Progenitor cell of endocrine pancreas (in vitro differentiated cells): ENCODE results near the gene PYGO1. TPM values are rescaled to one million over a fixed set of nuclear protein-coding genes. Genes with fewer than 3 reads are reported as not detected.
"Not testable (repeated sequence)": the region's sequence is repeated elsewhere in the genome, so short reads cannot be mapped to it uniquely, and the experiment has no call there.

Experiments used
- DNase-seq: peaks from one replicate; pipeline ENCODE4 v3.0.0; 2021; ENCODE audit warnings: low spot score; ENCODE audit not compliant: unreplicated experiment
- H3K27ac Mint-ChIP-seq: 2 replicates; pipeline ENCODE4 v1.8.0; 2021; ENCODE audit warnings: mild to moderate bottlenecking, moderate library complexity, mixed read lengths
- H3K27me3 Mint-ChIP-seq: 2 replicates; pipeline ENCODE4 v1.8.0; 2021; ENCODE audit warnings: mixed read lengths
- H3K36me3 Mint-ChIP-seq: 2 replicates; pipeline ENCODE4 v1.8.0; 2022; ENCODE audit warnings: mixed read lengths; ENCODE audit not compliant: insufficient read depth
- H3K4me1 Mint-ChIP-seq: 2 replicates; pipeline ENCODE4 v1.8.0; 2021; ENCODE audit warnings: low read depth, mixed read lengths
- H3K4me3 Mint-ChIP-seq: 2 replicates; pipeline ENCODE4 v1.8.0; 2021; ENCODE audit warnings: low read depth, mild to moderate bottlenecking, moderate library complexity, mixed read lengths
- H3K9me3 Mint-ChIP-seq: 2 replicates; pipeline ENCODE4 v1.8.0; 2021; ENCODE audit warnings: low read depth, mixed read lengths
- CTCF ChIP-seq: fragments of 200-600 bp; sonication (generic); IDR thresholded peaks from one replicate; pipeline ENCODE4 v1.5.0; 2021; ENCODE audit warnings: antibody characterized with exemption, mild to moderate bottlenecking; ENCODE audit not compliant: unreplicated experiment
- total RNA-seq: library from RNA; stranded (reverse); gene quantifications from 2 replicates; pipeline ENCODE4 v1.2.1, GENCODE V29; 2021

PYGO1 gene
- total RNA-seq, 1 donor from 2014 or later = 19.9 TPM

- Mint-ChIP-seq H3K4me3 (peak overlapping the region; percentile 97), H3K27me3 (no peaks in the 10 kb centered on the region), H3K36me3 (peaks cover 7% of the 10 kb centered on the region), H3K4me1 (peaks cover 7% of the 10 kb centered on the region), H3K27ac (no peak overlapping the region), H3K9me3 (no peaks in the 10 kb centered on the region)
- no peak for TF ChIP-seq CTCF
- DNase-seq = no peak
Observed at GRCh38 chr15:55496716-55497115, 91.4 kb downstream of the PYGO1 start.

- Mint-ChIP-seq H3K27me3 (no peaks in the 10 kb centered on the region), H3K4me3 (no peak overlapping the region), H3K4me1 (peaks cover 7% of the 10 kb centered on the region), H3K9me3 (no peaks in the 10 kb centered on the region), H3K27ac (no peak overlapping the region), H3K36me3 (peaks cover 12% of the 10 kb centered on the region)
- no peak for TF ChIP-seq CTCF
- no peak for DNase-seq
Observed at GRCh38 chr15:55494931-55495330, 93.2 kb downstream of the PYGO1 start.

- peaks cover 33% of the 10 kb centered on the region for H3K36me3 Mint-ChIP-seq
- not testable (repeated sequence) for H3K27ac Mint-ChIP-seq, H3K9me3 Mint-ChIP-seq, DNase-seq, H3K27me3 Mint-ChIP-seq, H3K4me1 Mint-ChIP-seq, H3K4me3 Mint-ChIP-seq
Observed at GRCh38 chr15:55488952-55489600, 99.1 kb downstream of the PYGO1 start.

Other genes with a start within 250 kb of the PYGO1 start
- 24.3 and 31.2 TPM in 2 replicates for gene CCPG1, start 180.0 kb downstream of the PYGO1 start, total RNA-seq
- gene PIERCE2, start 179.8 kb downstream of the PYGO1 start, total RNA-seq = 4.7 and 5.8 TPM in 2 replicates
- 9.3 and 10.6 TPM in 2 replicates for gene DNAAF4, start 80.1 kb downstream of the PYGO1 start, total RNA-seq
- gene PRTG, start 154.8 kb upstream of the PYGO1 start, total RNA-seq = 87.4 and 97.9 TPM in 2 replicates